Measurements from ENCODE around the gene ZNF296. TPM values are rescaled to one million over a fixed set of nuclear protein-coding genes. Genes with fewer than 3 reads are reported as not detected.
A peak's percentile ranks its signal among the peaks of the same experiment; 100 is the strongest.

Gene ZNF296
- total RNA-seq (2021) = 13.4 to 14.8 TPM (median 13.8 TPM) in 3 replicates
- Bru-seq, nascent RNA = percentile 69 among the genes with signal in this experiment
- long read RNA-seq, experiment 1, transcript ZNF296-201 (3 exons, 1,744 nt) = major isoform, 31 of 33 reads
- long read RNA-seq, experiment 1, partial matches to known transcripts = 0 of 33 reads
- long read RNA-seq, experiment 1, other reads (novel, unspliced or antisense) = 2 of 33 reads
- long read RNA-seq, experiment 2, transcript ZNF296-201 (3 exons, 1,744 nt) = major isoform, 16 of 20 reads
- long read RNA-seq, experiment 2, partial matches to known transcripts = 4 of 20 reads
- long read RNA-seq, experiment 2, other reads (novel, unspliced or antisense) = 0 of 20 reads
- long read RNA-seq, experiment 3 = 0 reads

GRCh38 chr19:45076029-45076850 is at the start of gene ZNF296:
TSS of gene ZNF296 (minus strand) at chr19:45076478. CDS start at chr19:45076373, 105 bp downstream.
- H3K4me3 Mint-ChIP-seq = peak within 1 kb of the TSS; percentile 80
- DNase-seq (ENCODE audit: low spot score) (peak; percentile 91), ATAC-seq (peak; percentile 45)
- H3K9me3 Mint-ChIP-seq = no peaks in the 10 kb centered on the region
- ChIA-PET POLR2A (interaction anchor here (0.6 to 3.0 kb wide), 4 partner anchors 14 to 145 kb away, joined by 4 to 19 read pairs (median 6); partner anchors contain the start of genes PPP1R37 and RELB), CTCF (interaction anchor here (0.7 to 2.5 kb wide), 8 partner anchors 16 to 172 kb away, joined by 3 to 24 read pairs (median 5); partner anchors contain the start of genes BLOC1S3 and TRAPPC6A)
- H3K27me3 Mint-ChIP-seq (ENCODE audit: low read depth) = no peaks in the 10 kb centered on the region
- H3K36me3 Mint-ChIP-seq = peaks cover 3% of the 10 kb centered on the region; the same call in 1 of the 2 replicates
- peaks cover 40% of the 10 kb centered on the region for H3K4me1 Mint-ChIP-seq
- peak within 1 kb of the TSS; percentile 88 for H3K27ac Mint-ChIP-seq
- TF ChIP-seq KAT7 (CRISPR knock-in tag; IDR thresholded peaks at IDR 0.05; ENCODE audit: borderline replicate concordance) (peak; percentile 97), CREM (CRISPR knock-in tag; IDR thresholded peaks at IDR 0.05) (peak; percentile 53; the same call in 1 of the 2 replicates), HMGA2 (CRISPR knock-in tag; IDR thresholded peaks at IDR 0.05) (no peak), E2F1 (CRISPR knock-in tag; IDR thresholded peaks at IDR 0.05) (no peak), MYBL2 (CRISPR knock-in tag; IDR thresholded peaks at IDR 0.05) (peak; percentile 73; the same call in 1 of the 2 replicates), ELF4 (CRISPR knock-in tag; IDR thresholded peaks at IDR 0.05; ENCODE audit: low read depth) (peak; percentile 39; the same call in 1 of the 2 replicates), GABPB1 (CRISPR knock-in tag; IDR thresholded peaks at IDR 0.05) (peak; percentile 50; the same call in 1 of the 2 replicates), ETV6 (CRISPR knock-in tag; IDR thresholded peaks at IDR 0.05) (peak; percentile 73; the same call in 1 of the 2 replicates), FOXP1 (CRISPR knock-in tag; IDR thresholded peaks at IDR 0.05; ENCODE audit: borderline replicate concordance) (peak; percentile 69; the same call in 1 of the 2 replicates), ZNF232 (CRISPR knock-in tag; IDR thresholded peaks at IDR 0.05) (no peak), TP53 (CRISPR knock-in tag; IDR thresholded peaks at IDR 0.05) (peak; percentile 40; the same call in 1 of the 2 replicates), JUN (CRISPR knock-in tag; IDR thresholded peaks at IDR 0.05) (no peak), CBFB (CRISPR knock-in tag; IDR thresholded peaks at IDR 0.05; ENCODE audit: low read depth) (no peak), TEAD1 (CRISPR knock-in tag; IDR thresholded peaks at IDR 0.05) (peak; percentile 44; the same call in 1 of the 2 replicates), MAX (CRISPR knock-in tag; IDR thresholded peaks at IDR 0.05) (peak; percentile 79; the same call in 1 of the 2 replicates), ZNF317 (CRISPR knock-in tag; IDR thresholded peaks at IDR 0.05; ENCODE audit: borderline replicate concordance, low read depth) (peak; percentile 16; the same call in 1 of the 2 replicates), SP1 (CRISPR knock-in tag; conservative IDR thresholded peaks at IDR 0.05) (peak; percentile 95), ZBTB43 (CRISPR knock-in tag; IDR thresholded peaks at IDR 0.05) (peak; percentile 73; the same call in 1 of the 2 replicates), FOXK1 (CRISPR knock-in tag; IDR thresholded peaks at IDR 0.05) (peak; percentile 66; the same call in 1 of the 2 replicates), GRHL2 (CRISPR knock-in tag; IDR thresholded peaks at IDR 0.05; ENCODE audit: insufficient replicate concordance, severe bottlenecking) (no peak)
- TF ChIP-seq, protein P1, sequence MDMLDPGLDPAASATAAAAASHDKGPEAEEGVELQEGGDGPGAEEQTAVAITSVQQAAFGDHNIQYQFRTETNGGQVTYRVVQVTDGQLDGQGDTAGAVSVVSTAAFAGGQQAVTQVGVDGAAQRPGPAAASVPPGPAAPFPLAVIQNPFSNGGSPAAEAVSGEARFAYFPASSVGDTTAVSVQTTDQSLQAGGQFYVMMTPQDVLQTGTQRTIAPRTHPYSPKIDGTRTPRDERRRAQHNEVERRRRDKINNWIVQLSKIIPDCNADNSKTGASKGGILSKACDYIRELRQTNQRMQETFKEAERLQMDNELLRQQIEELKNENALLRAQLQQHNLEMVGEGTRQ (CRISPR knock-in tag; IDR thresholded peaks at IDR 0.05) = peak; percentile 66
- TF ChIP-seq, protein P2, sequence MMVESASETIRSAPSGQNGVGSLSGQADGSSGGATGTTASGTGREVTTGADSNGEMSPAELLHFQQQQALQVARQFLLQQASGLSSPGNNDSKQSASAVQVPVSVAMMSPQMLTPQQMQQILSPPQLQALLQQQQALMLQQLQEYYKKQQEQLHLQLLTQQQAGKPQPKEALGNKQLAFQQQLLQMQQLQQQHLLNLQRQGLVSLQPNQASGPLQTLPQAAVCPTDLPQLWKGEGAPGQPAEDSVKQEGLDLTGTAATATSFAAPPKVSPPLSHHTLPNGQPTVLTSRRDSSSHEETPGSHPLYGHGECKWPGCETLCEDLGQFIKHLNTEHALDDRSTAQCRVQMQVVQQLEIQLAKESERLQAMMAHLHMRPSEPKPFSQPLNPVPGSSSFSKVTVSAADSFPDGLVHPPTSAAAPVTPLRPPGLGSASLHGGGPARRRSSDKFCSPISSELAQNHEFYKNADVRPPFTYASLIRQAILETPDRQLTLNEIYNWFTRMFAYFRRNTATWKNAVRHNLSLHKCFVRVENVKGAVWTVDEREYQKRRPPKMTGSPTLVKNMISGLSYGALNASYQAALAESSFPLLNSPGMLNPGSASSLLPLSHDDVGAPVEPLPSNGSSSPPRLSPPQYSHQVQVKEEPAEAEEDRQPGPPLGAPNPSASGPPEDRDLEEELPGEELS (CRISPR knock-in tag; IDR thresholded peaks at IDR 0.05) = peak; percentile 67; the same call in 1 of the 2 replicates
- TF ChIP-seq, protein P3, sequence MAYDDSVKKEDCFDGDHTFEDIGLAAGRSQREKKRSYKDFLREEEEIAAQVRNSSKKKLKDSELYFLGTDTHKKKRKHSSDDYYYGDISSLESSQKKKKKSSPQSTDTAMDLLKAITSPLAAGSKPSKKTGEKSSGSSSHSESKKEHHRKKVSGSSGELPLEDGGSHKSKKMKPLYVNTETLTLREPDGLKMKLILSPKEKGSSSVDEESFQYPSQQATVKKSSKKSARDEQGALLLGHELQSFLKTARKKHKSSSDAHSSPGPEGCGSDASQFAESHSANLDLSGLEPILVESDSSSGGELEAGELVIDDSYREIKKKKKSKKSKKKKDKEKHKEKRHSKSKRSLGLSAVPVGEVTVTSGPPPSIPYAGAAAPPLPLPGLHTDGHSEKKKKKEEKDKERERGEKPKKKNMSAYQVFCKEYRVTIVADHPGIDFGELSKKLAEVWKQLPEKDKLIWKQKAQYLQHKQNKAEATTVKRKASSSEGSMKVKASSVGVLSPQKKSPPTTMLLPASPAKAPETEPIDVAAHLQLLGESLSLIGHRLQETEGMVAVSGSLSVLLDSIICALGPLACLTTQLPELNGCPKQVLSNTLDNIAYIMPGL (CRISPR knock-in tag; IDR thresholded peaks at IDR 0.05) = 0 out of 2 replicates have a peak, but pooled peaks have one; percentile 10
- TF ChIP-seq, protein P4, sequence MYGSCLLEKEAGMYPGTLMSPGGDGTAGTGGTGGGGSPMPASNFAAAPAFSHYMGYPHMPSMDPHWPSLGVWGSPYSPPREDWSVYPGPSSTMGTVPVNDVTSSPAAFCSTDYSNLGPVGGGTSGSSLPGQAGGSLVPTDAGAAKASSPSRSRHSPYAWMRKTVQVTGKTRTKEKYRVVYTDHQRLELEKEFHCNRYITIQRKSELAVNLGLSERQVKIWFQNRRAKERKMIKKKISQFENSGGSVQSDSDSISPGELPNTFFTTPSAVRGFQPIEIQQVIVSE (CRISPR knock-in tag; IDR thresholded peaks at IDR 0.05; ENCODE audit: borderline replicate concordance) = no peak
- TF ChIP-seq, protein P5, sequence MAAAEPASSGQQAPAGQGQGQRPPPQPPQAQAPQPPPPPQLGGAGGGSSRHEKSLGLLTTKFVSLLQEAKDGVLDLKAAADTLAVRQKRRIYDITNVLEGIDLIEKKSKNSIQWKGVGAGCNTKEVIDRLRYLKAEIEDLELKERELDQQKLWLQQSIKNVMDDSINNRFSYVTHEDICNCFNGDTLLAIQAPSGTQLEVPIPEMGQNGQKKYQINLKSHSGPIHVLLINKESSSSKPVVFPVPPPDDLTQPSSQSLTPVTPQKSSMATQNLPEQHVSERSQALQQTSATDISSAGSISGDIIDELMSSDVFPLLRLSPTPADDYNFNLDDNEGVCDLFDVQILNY (CRISPR knock-in tag; IDR thresholded peaks at IDR 0.05) = peak; percentile 65; the same call in 1 of the 2 replicates
